ENCODE measurements around the gene PCK2. TPM values are rescaled to one million over a fixed set of nuclear protein-coding genes. Genes with fewer than 3 reads are reported as not detected.

Gene PCK2
- total RNA-seq, 1 experiment from 2014 or later, result 48.9 TPM

DNA sequence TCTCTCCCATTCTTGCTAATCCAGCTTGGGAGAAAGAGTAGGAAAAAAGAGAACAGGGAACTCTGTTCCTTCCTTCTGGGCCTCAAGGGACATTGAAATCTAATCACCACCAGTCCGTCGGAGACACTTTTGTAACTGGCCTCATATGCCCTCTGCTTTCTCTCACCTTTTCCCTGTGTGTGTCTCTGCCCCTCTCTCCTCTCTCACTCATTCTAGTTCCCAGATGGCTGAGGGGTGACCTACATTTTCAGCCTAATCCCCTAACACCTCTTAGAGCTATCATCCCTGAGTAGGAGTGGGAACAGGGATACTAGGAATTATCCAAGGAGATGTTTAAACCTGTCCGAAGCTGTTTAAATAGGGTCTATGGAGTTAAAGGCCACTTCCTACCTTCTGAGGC lies 8.9 kb upstream of the PCK2 start:
- H3K9me3 ChIP-seq (ENCODE audit: control insufficient read depth, low read depth, low read length), result no peaks in the 10 kb centered on the region
- H3K4me1 ChIP-seq (ENCODE audit: insufficient read depth, low read length), result peaks cover 2% of the 10 kb centered on the region; the same call in 1 of the 2 replicates
- no peak overlapping the region for H4K8ac ChIP-seq (replicated peaks; ENCODE audit: insufficient read length, low read depth, low read length)
- no peak overlapping the region for H3K4ac ChIP-seq (ENCODE audit: low read depth, low read length)
- H4K20me1 ChIP-seq (ENCODE audit: control insufficient read depth, insufficient read depth, insufficient read length), result no peaks in the 10 kb centered on the region
- TF ChIP-seq, protein P1, sequence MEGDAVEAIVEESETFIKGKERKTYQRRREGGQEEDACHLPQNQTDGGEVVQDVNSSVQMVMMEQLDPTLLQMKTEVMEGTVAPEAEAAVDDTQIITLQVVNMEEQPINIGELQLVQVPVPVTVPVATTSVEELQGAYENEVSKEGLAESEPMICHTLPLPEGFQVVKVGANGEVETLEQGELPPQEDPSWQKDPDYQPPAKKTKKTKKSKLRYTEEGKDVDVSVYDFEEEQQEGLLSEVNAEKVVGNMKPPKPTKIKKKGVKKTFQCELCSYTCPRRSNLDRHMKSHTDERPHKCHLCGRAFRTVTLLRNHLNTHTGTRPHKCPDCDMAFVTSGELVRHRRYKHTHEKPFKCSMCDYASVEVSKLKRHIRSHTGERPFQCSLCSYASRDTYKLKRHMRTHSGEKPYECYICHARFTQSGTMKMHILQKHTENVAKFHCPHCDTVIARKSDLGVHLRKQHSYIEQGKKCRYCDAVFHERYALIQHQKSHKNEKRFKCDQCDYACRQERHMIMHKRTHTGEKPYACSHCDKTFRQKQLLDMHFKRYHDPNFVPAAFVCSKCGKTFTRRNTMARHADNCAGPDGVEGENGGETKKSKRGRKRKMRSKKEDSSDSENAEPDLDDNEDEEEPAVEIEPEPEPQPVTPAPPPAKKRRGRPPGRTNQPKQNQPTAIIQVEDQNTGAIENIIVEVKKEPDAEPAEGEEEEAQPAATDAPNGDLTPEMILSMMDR (conservative IDR thresholded peaks at IDR 0.05), result no peak
- peaks cover 4% of the 10 kb centered on the region for H3K23me2 ChIP-seq (ENCODE audit: insufficient read length, low read depth, low read length, poor library complexity, severe bottlenecking)
- H3K4me1 Mint-ChIP-seq, result peaks cover 17 to 27% of the 10 kb centered on the region in 2 experiments
- no peak overlapping the region for H2BK20ac ChIP-seq (ENCODE audit: low read depth, low read length, poor library complexity, severe bottlenecking)
- H2BK15ac ChIP-seq (ENCODE audit: low read depth, low read length), result no peak overlapping the region
- H3K36me3 Mint-ChIP-seq (ENCODE audit: insufficient read depth in 1 of 3, low read depth in 3 of 3), result no peaks in the 10 kb centered on the region; a peak in 1 of 7 replicates
- no peak overlapping the region for H3K56ac ChIP-seq (ENCODE audit: insufficient read length, low read depth, low read length)
- H4K91ac ChIP-seq (ENCODE audit: insufficient read length, low read depth, low read length), result no peak overlapping the region
- no peak overlapping the region for H3K9ac ChIP-seq (ENCODE audit: extremely low read depth, insufficient read length, low read length)
- WGBS (ENCODE audit: extremely low coverage, insufficient read length, low lambda C conversion rate), result no CpG with 5 or more reads among the region's 3 CpGs
- no peak overlapping the region for H3K4me2 ChIP-seq (ENCODE audit: insufficient read depth, insufficient read length, low read length)
- no peak overlapping the region for H4K5ac ChIP-seq (ENCODE audit: insufficient read length, low read depth, low read length)
- DNase-seq, result no peak
- no peak overlapping the region for H3K4me3 Mint-ChIP-seq
- H2AK5ac ChIP-seq (ENCODE audit: insufficient read length, low read length), result no peak overlapping the region
- no peaks in the 10 kb centered on the region for H3K79me2 ChIP-seq (ENCODE audit: insufficient read depth, low read length)
- H3K79me1 ChIP-seq (ENCODE audit: insufficient read depth, low read depth, low read length, poor library complexity, severe bottlenecking), result no peaks in the 10 kb centered on the region
- H3K27ac ChIP-seq (ENCODE audit: insufficient read length, low read depth, low read length), result no peak overlapping the region
- H3T11ph ChIP-seq (ENCODE audit: low read length), result no peak overlapping the region
- no peak overlapping the region for H3K23ac ChIP-seq (ENCODE audit: insufficient read length, low read depth, low read length)
- no peak overlapping the region for H3K18ac ChIP-seq (ENCODE audit: insufficient read length, low read depth, low read length)
- H3K14ac ChIP-seq (ENCODE audit: insufficient read depth, low read length), result no peak overlapping the region
- H2BK5ac ChIP-seq (ENCODE audit: insufficient read length, low read length), result no peak overlapping the region
- no peaks in the 10 kb centered on the region for H3K9me3 Mint-ChIP-seq
- H3K27ac Mint-ChIP-seq, result no peak overlapping the region; a peak in 1 of 7 replicates
- H2AFZ ChIP-seq (ENCODE audit: low read length), result no peak overlapping the region
- H2BK120ac ChIP-seq (ENCODE audit: low read depth, low read length, poor library complexity, severe bottlenecking), result no peak overlapping the region
- no peak overlapping the region for H2BK12ac ChIP-seq (ENCODE audit: insufficient read length, low read depth, low read length)
- H3K27me3 ChIP-seq (ENCODE audit: insufficient read depth, low read length), result no peaks in the 10 kb centered on the region; the same call in 1 of the 2 replicates
- peaks cover 28% of the 10 kb centered on the region for H3K27me3 Mint-ChIP-seq (ENCODE audit: low read depth)

Data from H9 (cell line).